ENCODE results near the gene LRFN4.

Gene LRFN4

GRCh38 chr11:66861774-66862558 lies 5.1 kb downstream of the LRFN4 start:
- no peaks in the 10 kb centered on the region for H3K9me3 ChIP-seq (ENCODE audit: control insufficient read depth, low read depth, low read length)
- no peaks in the 10 kb centered on the region for H3K27me3 ChIP-seq (ENCODE audit: control insufficient read depth, insufficient read depth, low read length)
- no peak overlapping the region for H3K9ac ChIP-seq (ENCODE audit: low read length)
- H3K4me1 ChIP-seq (ENCODE audit: control insufficient read depth, low read depth, low read length), result no peaks in the 10 kb centered on the region
- H3K4me3 ChIP-seq (ENCODE audit: low read length), result no peak overlapping the region
- no peak overlapping the region for H3K27ac ChIP-seq (ENCODE audit: low read length)
- H3K36me3 ChIP-seq (ENCODE audit: control insufficient read depth, low read depth, low read length), result no peaks in the 10 kb centered on the region

GRCh38 chr11:66862559-66863037 lies 5.7 kb downstream of the LRFN4 start:
- no peaks in the 10 kb centered on the region for H3K4me1 ChIP-seq (ENCODE audit: control insufficient read depth, low read depth, low read length)
- no peaks in the 10 kb centered on the region for H3K27me3 ChIP-seq (ENCODE audit: control insufficient read depth, insufficient read depth, low read length)
- no peak overlapping the region for H3K27ac ChIP-seq (ENCODE audit: low read length)
- no peaks in the 10 kb centered on the region for H3K36me3 ChIP-seq (ENCODE audit: control insufficient read depth, low read depth, low read length)
- H3K9me3 ChIP-seq (ENCODE audit: control insufficient read depth, low read depth, low read length), result no peaks in the 10 kb centered on the region
- no peak overlapping the region for H3K9ac ChIP-seq (ENCODE audit: low read length)
- no peak overlapping the region for H3K4me3 ChIP-seq (ENCODE audit: low read length)

GRCh38 chr11:66863428-66864125 lies 6.7 kb downstream of the LRFN4 start:
- H3K27ac ChIP-seq (ENCODE audit: low read length), result no peak overlapping the region
- H3K9me3 ChIP-seq (ENCODE audit: control insufficient read depth, low read depth, low read length), result no peaks in the 10 kb centered on the region
- no peaks in the 10 kb centered on the region for H3K36me3 ChIP-seq (ENCODE audit: control insufficient read depth, low read depth, low read length)
- H3K9ac ChIP-seq (ENCODE audit: low read length), result no peak overlapping the region
- no peaks in the 10 kb centered on the region for H3K27me3 ChIP-seq (ENCODE audit: control insufficient read depth, insufficient read depth, low read length)
- H3K4me1 ChIP-seq (ENCODE audit: control insufficient read depth, low read depth, low read length), result peaks cover 3% of the 10 kb centered on the region
- H3K4me3 ChIP-seq (ENCODE audit: low read length), result no peak overlapping the region

- Histone ChIP-seq H3K4me3 (ENCODE audit: low read length) (no peak overlapping the region), H3K9ac (ENCODE audit: low read length) (no peak overlapping the region), H3K36me3 (ENCODE audit: control insufficient read depth, low read depth, low read length) (no peaks in the 10 kb centered on the region)
Observed at GRCh38 chr11:66864172-66864901, 7.5 kb downstream of the LRFN4 start.

GRCh38 chr11:66864924-66865697 lies 8.2 kb downstream of the LRFN4 start:
- H3K27ac ChIP-seq (ENCODE audit: low read length), result no peak overlapping the region
- no peaks in the 10 kb centered on the region for H3K36me3 ChIP-seq (ENCODE audit: control insufficient read depth, low read depth, low read length)

More at GRCh38 chr11:66864172-66864901, 7.5 kb downstream of the LRFN4 start:
- Histone ChIP-seq H3K27me3 (ENCODE audit: control insufficient read depth, insufficient read depth, low read length) (no peaks in the 10 kb centered on the region), H3K4me1 (ENCODE audit: control insufficient read depth, low read depth, low read length) (peaks cover 3% of the 10 kb centered on the region), H3K27ac (ENCODE audit: low read length) (no peak overlapping the region), H3K9me3 (ENCODE audit: control insufficient read depth, low read depth, low read length) (no peaks in the 10 kb centered on the region)

GRCh38 chr11:66866007-66866406 lies 9.1 kb downstream of the LRFN4 start:
- Histone ChIP-seq H3K36me3 (ENCODE audit: control insufficient read depth, low read depth, low read length) (no peaks in the 10 kb centered on the region), H3K4me1 (ENCODE audit: control insufficient read depth, low read depth, low read length) (peaks cover 3% of the 10 kb centered on the region), H3K27me3 (ENCODE audit: control insufficient read depth, insufficient read depth, low read length) (no peaks in the 10 kb centered on the region), H3K27ac (ENCODE audit: low read length) (no peak overlapping the region), H3K9me3 (ENCODE audit: control insufficient read depth, low read depth, low read length) (no peaks in the 10 kb centered on the region), H3K4me3 (ENCODE audit: low read length) (no peak overlapping the region), H3K9ac (ENCODE audit: low read length) (no peak overlapping the region)

More at GRCh38 chr11:66864924-66865697, 8.2 kb downstream of the LRFN4 start:
- H3K9ac ChIP-seq (ENCODE audit: low read length), result no peak overlapping the region
- H3K4me1 ChIP-seq (ENCODE audit: control insufficient read depth, low read depth, low read length), result peaks cover 3% of the 10 kb centered on the region
- H3K9me3 ChIP-seq (ENCODE audit: control insufficient read depth, low read depth, low read length), result no peaks in the 10 kb centered on the region
- H3K27me3 ChIP-seq (ENCODE audit: control insufficient read depth, insufficient read depth, low read length), result no peaks in the 10 kb centered on the region
- H3K4me3 ChIP-seq (ENCODE audit: low read length), result no peak overlapping the region

GRCh38 chr11:66866511-66866986 lies 9.7 kb downstream of the LRFN4 start:
- no peak overlapping the region for H3K9ac ChIP-seq (ENCODE audit: low read length)
- no peak overlapping the region for H3K27ac ChIP-seq (ENCODE audit: low read length)
- no peaks in the 10 kb centered on the region for H3K36me3 ChIP-seq (ENCODE audit: control insufficient read depth, low read depth, low read length)
- H3K9me3 ChIP-seq (ENCODE audit: control insufficient read depth, low read depth, low read length), result no peaks in the 10 kb centered on the region
- no peak overlapping the region for H3K4me3 ChIP-seq (ENCODE audit: low read length)
- no peaks in the 10 kb centered on the region for H3K27me3 ChIP-seq (ENCODE audit: control insufficient read depth, insufficient read depth, low read length)
- H3K4me1 ChIP-seq (ENCODE audit: control insufficient read depth, low read depth, low read length), result peaks cover 3% of the 10 kb centered on the region

GRCh38 chr11:66867425-66868040 lies 10.7 kb downstream of the LRFN4 start:
- H3K4me1 ChIP-seq (ENCODE audit: control insufficient read depth, low read depth, low read length), result peaks cover 3% of the 10 kb centered on the region
- H3K27ac ChIP-seq (ENCODE audit: low read length), result no peak overlapping the region
- no peaks in the 10 kb centered on the region for H3K27me3 ChIP-seq (ENCODE audit: control insufficient read depth, insufficient read depth, low read length)
- no peak overlapping the region for H3K9ac ChIP-seq (ENCODE audit: low read length)
- no peaks in the 10 kb centered on the region for H3K36me3 ChIP-seq (ENCODE audit: control insufficient read depth, low read depth, low read length)
- no peak overlapping the region for H3K4me3 ChIP-seq (ENCODE audit: low read length)
- no peaks in the 10 kb centered on the region for H3K9me3 ChIP-seq (ENCODE audit: control insufficient read depth, low read depth, low read length)

GRCh38 chr11:66868082-66868725 lies 11.3 kb downstream of the LRFN4 start:
- Histone ChIP-seq H3K4me3 (ENCODE audit: low read length) (no peak overlapping the region), H3K36me3 (ENCODE audit: control insufficient read depth, low read depth, low read length) (no peaks in the 10 kb centered on the region), H3K27ac (ENCODE audit: low read length) (no peak overlapping the region), H3K4me1 (ENCODE audit: control insufficient read depth, low read depth, low read length) (peaks cover 3% of the 10 kb centered on the region), H3K27me3 (ENCODE audit: control insufficient read depth, insufficient read depth, low read length) (no peaks in the 10 kb centered on the region), H3K9ac (ENCODE audit: low read length) (no peak overlapping the region), H3K9me3 (ENCODE audit: control insufficient read depth, low read depth, low read length) (no peaks in the 10 kb centered on the region)

GRCh38 chr11:66868726-66869566 lies 12.1 kb downstream of the LRFN4 start:
- H3K9me3 ChIP-seq (ENCODE audit: control insufficient read depth, low read depth, low read length), result no peaks in the 10 kb centered on the region
- H3K4me1 ChIP-seq (ENCODE audit: control insufficient read depth, low read depth, low read length), result peaks cover 3% of the 10 kb centered on the region
- no peak overlapping the region for H3K27ac ChIP-seq (ENCODE audit: low read length)
- H3K27me3 ChIP-seq (ENCODE audit: control insufficient read depth, insufficient read depth, low read length), result no peaks in the 10 kb centered on the region
- no peaks in the 10 kb centered on the region for H3K36me3 ChIP-seq (ENCODE audit: control insufficient read depth, low read depth, low read length)
- no peak overlapping the region for H3K9ac ChIP-seq (ENCODE audit: low read length)
- no peak overlapping the region for H3K4me3 ChIP-seq (ENCODE audit: low read length)

Measured in iPS-18a (cell line).